Fibroblast of lung (primary cell): ENCODE measurements around the gene NCKAP5. TPM values are rescaled to one million over a fixed set of nuclear protein-coding genes. Genes with fewer than 3 reads are reported as not detected.

Source experiments
- DNase-seq, 2 donors: peaks; one replicate each; pipeline versions ENCODE4 v3.0.0 to v3.0.0-alpha.2; 2010; ENCODE audit warnings: low read depth in 2 of 2
- H2AFZ ChIP-seq: 2 replicates; pipeline ENCODE4 v1.5.1; 2012; ENCODE audit warnings: low read length, control low read depth, inconsistent platforms
- H3K27ac ChIP-seq: 2 replicates; pipeline ENCODE4 v1.5.1; 2011; ENCODE audit warnings: low read length, control low read depth; ENCODE audit not compliant: insufficient read depth
- H3K27me3 ChIP-seq: 2 replicates; pipeline ENCODE4 v1.5.1; 2011; ENCODE audit warnings: mild to moderate bottlenecking, low read length; ENCODE audit not compliant: control insufficient read depth, insufficient read depth
- H3K36me3 ChIP-seq: 2 replicates; pipeline ENCODE4 v1.5.1; 2011; ENCODE audit warnings: low read length; ENCODE audit not compliant: control insufficient read depth, insufficient read depth
- H3K4me1 ChIP-seq: 2 replicates; pipeline ENCODE4 v1.5.1; 2011; ENCODE audit warnings: low read length; ENCODE audit not compliant: control insufficient read depth, insufficient read depth; ENCODE audit errors: extremely low read depth
- H3K4me2 ChIP-seq: 2 replicates; pipeline ENCODE4 v1.5.1; 2011; ENCODE audit warnings: low read length, control low read depth; ENCODE audit not compliant: insufficient read depth; ENCODE audit errors: extremely low read depth
- H3K4me3 ChIP-seq, 4 experiments: fragments of 200-600 bp in 1 of 4; sonication (generic) in 1 of 4; replicated peaks in 1 of 4; 2 replicates each; pipeline ENCODE4 v1.5.1; 2011 to 2016; ENCODE audit warnings: low read length in 4 of 4, low read depth in 3 of 4, mild to moderate bottlenecking in 3 of 4, control low read depth in 2 of 4, inconsistent platforms in 1 of 4, mixed read lengths in 1 of 4; ENCODE audit not compliant: insufficient read depth in 1 of 4; ENCODE audit errors: control extremely low read depth in 1 of 4
- H3K79me2 ChIP-seq: 2 replicates; pipeline ENCODE4 v1.5.1; 2012; ENCODE audit warnings: mild to moderate bottlenecking, low read length, inconsistent platforms; ENCODE audit not compliant: control insufficient read depth, insufficient read depth
- H3K9ac ChIP-seq: 2 replicates; pipeline ENCODE4 v1.5.1; 2011; ENCODE audit warnings: mild to moderate bottlenecking, low read length, control low read depth; ENCODE audit not compliant: insufficient read depth
- H3K9me3 ChIP-seq: 2 replicates; pipeline ENCODE4 v1.5.1; 2012; ENCODE audit warnings: low read depth, low read length; ENCODE audit not compliant: control insufficient read depth, insufficient read depth
- H4K20me1 ChIP-seq: 2 replicates; pipeline ENCODE4 v1.5.1; 2011; ENCODE audit warnings: low read length; ENCODE audit not compliant: control insufficient read depth, insufficient read depth; ENCODE audit errors: extremely low read depth
- CTCF ChIP-seq, 2 donors: IDR thresholded peaks in 1 of 2; conservative IDR thresholded peaks in 1 of 2; 1 replicate in 1 of 2; 2 replicates in 1 of 2; pipeline ENCODE4 v1.5.1; 2011 to 2012; ENCODE audit warnings: low read length in 2 of 2, control low read depth in 1 of 2, inconsistent platforms in 1 of 2, low read depth in 1 of 2, mild to moderate bottlenecking in 1 of 2
- EZH2 ChIP-seq: IDR thresholded peaks from 2 replicates; pipeline ENCODE4 v1.5.1; 2012; ENCODE audit warnings: low read length, control low read depth, mild to moderate bottlenecking; ENCODE audit errors: missing control alignments
- polyA plus RNA-seq, 2 donors: library from polyadenylated mRNA; depleted of rRNA in 1 of 2; stranded (reverse) in 1 of 2; unstranded in 1 of 2; fragments of >200 nt; gene quantifications; 2 replicates each; pipeline ENCODE4 v1.2.1, GENCODE V29; 2011 to 2012; ENCODE audit warnings: missing spikeins in 1 of 2
- total RNA-seq: library from RNA; depleted of rRNA; stranded (reverse); fragments of >200 nt; gene quantifications from 2 replicates; pipeline ENCODE4 v1.2.1, GENCODE V29; 2014

The NCKAP5 gene
- total and polyA plus RNA-seq, 2 donors (not counting 1 experiment from before 2014, with no cell fraction given): 2.6 to 6.2 TPM

GRCh38 chr2:133433455-133434451, 134.5 kb downstream of the NCKAP5 start:
- H2AFZ ChIP-seq: no peak overlapping the region
- H3K27ac ChIP-seq: no peak overlapping the region
- no peaks in the 10 kb centered on the region for H3K79me2 ChIP-seq
- no peaks in the 10 kb centered on the region for H3K27me3 ChIP-seq
- no peaks in the 10 kb centered on the region for H4K20me1 ChIP-seq
- no peak overlapping the region for H3K9ac ChIP-seq
- H3K4me2 ChIP-seq: no peak overlapping the region
- TF ChIP-seq CTCF (conservative IDR thresholded peaks at IDR 0.05 in 1 of 2, IDR thresholded peaks at IDR 0.05 in 1 of 2; ENCODE audit: low read depth in 1 of 2, low read length in 2 of 2) (no peak), EZH2 (no peak)
- no peaks in the 10 kb centered on the region for H3K9me3 ChIP-seq
- H3K36me3 ChIP-seq: no peaks in the 10 kb centered on the region
- no peak overlapping the region for H3K4me3 ChIP-seq
- H3K4me1 ChIP-seq: no peaks in the 10 kb centered on the region
- DNase-seq: peak in 1 of 2 donors; percentile 67

- Histone ChIP-seq H2AFZ (no peak overlapping the region), H3K4me3 (no peak overlapping the region), H3K79me2 (no peaks in the 10 kb centered on the region), H3K9ac (no peak overlapping the region), H3K27ac (no peak overlapping the region), H3K27me3 (no peaks in the 10 kb centered on the region), H3K36me3 (no peaks in the 10 kb centered on the region), H3K4me1 (no peaks in the 10 kb centered on the region), H3K9me3 (no peaks in the 10 kb centered on the region), H3K4me2 (no peak overlapping the region), H4K20me1 (no peaks in the 10 kb centered on the region)
- DNase-seq: no peak
- TF ChIP-seq CTCF (conservative IDR thresholded peaks at IDR 0.05 in 1 of 2, IDR thresholded peaks at IDR 0.05 in 1 of 2; ENCODE audit: low read depth in 1 of 2, low read length in 2 of 2) (no peak), EZH2 (no peak)
Observed at GRCh38 chr2:133432778-133433177, 135.5 kb downstream of the NCKAP5 start.

DNA sequence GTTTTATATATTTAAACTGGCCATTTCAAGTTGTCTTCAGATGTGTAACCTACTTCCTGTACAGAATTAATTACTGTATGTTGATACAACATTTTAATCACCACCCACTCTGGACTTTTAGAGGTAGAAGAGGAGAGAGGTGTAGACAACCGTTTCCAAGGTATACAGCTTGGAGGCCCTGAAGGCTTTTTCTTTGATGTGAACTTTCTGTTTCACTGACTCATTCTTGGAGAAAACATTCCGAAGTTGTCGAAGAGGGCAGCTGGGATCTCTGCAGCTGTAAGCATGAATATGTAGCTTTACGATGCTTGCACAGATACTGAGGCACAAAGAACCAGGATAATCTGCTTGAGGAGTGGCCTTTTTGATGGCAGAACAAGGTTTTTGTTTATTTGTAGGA, 137.0 kb downstream of the NCKAP5 start:
- H3K79me2 ChIP-seq: no peaks in the 10 kb centered on the region
- no peaks in the 10 kb centered on the region for H3K36me3 ChIP-seq
- H3K27ac ChIP-seq: no peak overlapping the region
- H3K27me3 ChIP-seq: no peaks in the 10 kb centered on the region
- no peak overlapping the region for H3K4me2 ChIP-seq
- no peak overlapping the region for H3K4me3 ChIP-seq
- DNase-seq: peak in 1 of 2 donors; percentile 74
- H3K4me1 ChIP-seq: no peaks in the 10 kb centered on the region
- H3K9ac ChIP-seq: no peak overlapping the region
- TF ChIP-seq EZH2: no peak
- no peak for TF ChIP-seq CTCF (conservative IDR thresholded peaks at IDR 0.05 in 1 of 2, IDR thresholded peaks at IDR 0.05 in 1 of 2; ENCODE audit: low read depth in 1 of 2, low read length in 2 of 2)
- no peaks in the 10 kb centered on the region for H4K20me1 ChIP-seq
- no peaks in the 10 kb centered on the region for H3K9me3 ChIP-seq
- no peak overlapping the region for H2AFZ ChIP-seq
